ENCODE measurements around the gene LDAH. TPM values are rescaled to one million over a fixed set of nuclear protein-coding genes. Genes with fewer than 3 reads are reported as not detected.

Gene LDAH
- total and polyA plus RNA-seq, 2 donors (not counting 1 experiment from before 2014, with no cell fraction given), result 9.0 to 31.3 TPM

Other genes with a start within 250 kb of the LDAH start
- 27.5 and 27.8 TPM in 2 replicates for gene HS1BP3, start 172.0 kb downstream of the LDAH start, total RNA-seq
- gene HS1BP3, start 172.0 kb downstream of the LDAH start, polyA plus RNA-seq, result 23.0 and 28.7 TPM in 2 replicates
- gene GDF7, start 156.0 kb downstream of the LDAH start, total RNA-seq, result 14.8 and 15.3 TPM in 2 replicates
- gene GDF7, start 156.0 kb downstream of the LDAH start, polyA plus RNA-seq, result 2.0 and 7.0 TPM in 2 replicates
- 0.12 TPM in 1 of 2 replicates, not detected in the other for gene APOB, start 221.0 kb upstream of the LDAH start, total RNA-seq
- gene APOB, start 221.0 kb upstream of the LDAH start, polyA plus RNA-seq, result not detected in 2 replicates